H9 (cell line): ENCODE results near the gene DCLRE1B. TPM values are rescaled to one million over a fixed set of nuclear protein-coding genes. Genes with fewer than 3 reads are reported as not detected.

Experiments
- DNase-seq: peaks from one replicate; pipeline ENCODE4 v3.0.0-alpha.2; 2017
- H2AFZ ChIP-seq: one replicate; pipeline ENCODE4 v1.6.1; 2013; ENCODE audit warnings: mild to moderate bottlenecking, low read length, control low read depth, moderate library complexity
- H2AK5ac ChIP-seq: 2 replicates; pipeline ENCODE4 v1.6.1; 2013; ENCODE audit warnings: low read length, control low read depth, mixed read lengths; ENCODE audit not compliant: insufficient read length
- H2BK120ac ChIP-seq: one replicate; pipeline ENCODE4 v1.6.1; 2013; ENCODE audit warnings: low read depth, mild to moderate bottlenecking, low read length, control low read depth, inconsistent platforms; ENCODE audit not compliant: poor library complexity, severe bottlenecking
- H2BK12ac ChIP-seq: 2 replicates; pipeline ENCODE4 v1.6.1; 2013; ENCODE audit warnings: low read length, control low read depth, mixed read lengths, low read depth; ENCODE audit not compliant: insufficient read length
- H2BK15ac ChIP-seq: 2 replicates; pipeline ENCODE4 v1.6.1; 2013; ENCODE audit warnings: low read depth, low read length, control low read depth
- H2BK20ac ChIP-seq: one replicate; pipeline ENCODE4 v1.6.1; 2013; ENCODE audit warnings: low read depth, mild to moderate bottlenecking, low read length, control low read depth, inconsistent platforms; ENCODE audit not compliant: poor library complexity, severe bottlenecking
- H2BK5ac ChIP-seq: 2 replicates; pipeline ENCODE4 v1.6.1; 2013; ENCODE audit warnings: low read length, control low read depth, mixed read lengths; ENCODE audit not compliant: insufficient read length
- H3K14ac ChIP-seq: 2 replicates; pipeline ENCODE4 v1.6.1; 2013; ENCODE audit warnings: low read length, control low read depth; ENCODE audit not compliant: insufficient read depth
- H3K18ac ChIP-seq: 2 replicates; pipeline ENCODE4 v1.6.1; 2013; ENCODE audit warnings: low read depth, mild to moderate bottlenecking, mixed read lengths, low read length, control low read depth; ENCODE audit not compliant: insufficient read length
- H3K23ac ChIP-seq: 2 replicates; pipeline ENCODE4 v1.6.1; 2013; ENCODE audit warnings: low read length, control low read depth, mixed read lengths, low read depth; ENCODE audit not compliant: insufficient read length
- H3K23me2 ChIP-seq: 2 replicates; pipeline ENCODE4 v1.6.1; 2013; ENCODE audit warnings: low read depth, mild to moderate bottlenecking, mixed read lengths, low read length, control low read depth; ENCODE audit not compliant: insufficient read length, poor library complexity, severe bottlenecking
- H3K27ac ChIP-seq: 2 replicates; pipeline ENCODE4 v1.5.1; 2013; ENCODE audit warnings: low read length, control low read depth, mixed read lengths, low read depth; ENCODE audit not compliant: insufficient read length
- H3K27me3 ChIP-seq: 2 replicates; pipeline ENCODE4 v1.6.1; 2013; ENCODE audit warnings: low read length, control low read depth, inconsistent platforms; ENCODE audit not compliant: insufficient read depth
- H3K4ac ChIP-seq: 2 replicates; pipeline ENCODE4 v1.6.1; 2013; ENCODE audit warnings: low read depth, mild to moderate bottlenecking, control low read depth, inconsistent platforms, low read length, moderate library complexity
- H3K4me1 ChIP-seq: 2 replicates; pipeline ENCODE4 v1.6.1; 2013; ENCODE audit warnings: low read length, control low read depth, inconsistent platforms; ENCODE audit not compliant: insufficient read depth
- H3K4me2 ChIP-seq: 2 replicates; pipeline ENCODE4 v1.6.1; 2013; ENCODE audit warnings: low read length, control low read depth, mixed read lengths; ENCODE audit not compliant: insufficient read length, insufficient read depth
- H3K56ac ChIP-seq: 2 replicates; pipeline ENCODE4 v1.6.1; 2013; ENCODE audit warnings: low read depth, mild to moderate bottlenecking, mixed read lengths, low read length, control low read depth; ENCODE audit not compliant: insufficient read length
- H3K79me1 ChIP-seq: 2 replicates; pipeline ENCODE4 v1.6.1; 2013; ENCODE audit warnings: low read depth, mild to moderate bottlenecking, moderate library complexity, low read length, control low read depth, inconsistent platforms; ENCODE audit not compliant: insufficient read depth, poor library complexity, severe bottlenecking
- H3K79me2 ChIP-seq: 2 replicates; pipeline ENCODE4 v1.6.1; 2013; ENCODE audit warnings: low read length, control low read depth, inconsistent platforms; ENCODE audit not compliant: insufficient read depth
- H3K9ac ChIP-seq: 2 replicates; pipeline ENCODE4 v1.6.1; 2013; ENCODE audit warnings: low read length, control low read depth, mixed read lengths; ENCODE audit not compliant: insufficient read length; ENCODE audit errors: extremely low read depth
- H3K9me3 ChIP-seq: one replicate; pipeline ENCODE4 v1.6.1; 2013; ENCODE audit warnings: low read depth, low read length, inconsistent platforms; ENCODE audit not compliant: control insufficient read depth
- H3T11ph ChIP-seq: one replicate; pipeline ENCODE4 v1.6.1; 2013; ENCODE audit warnings: mild to moderate bottlenecking, low read length, control low read depth, inconsistent platforms
- H4K20me1 ChIP-seq: one replicate; pipeline ENCODE4 v1.6.1; 2013; ENCODE audit not compliant: control insufficient read depth, insufficient read length, insufficient read depth
- H4K5ac ChIP-seq: 2 replicates; pipeline ENCODE4 v1.6.1; 2013; ENCODE audit warnings: low read depth, mild to moderate bottlenecking, mixed read lengths, low read length, control low read depth; ENCODE audit not compliant: insufficient read length
- H4K8ac ChIP-seq: replicated peaks from 2 replicates; pipeline ENCODE4 v1.6.1; 2013; ENCODE audit warnings: low read length, control low read depth, mixed read lengths, low read depth; ENCODE audit not compliant: insufficient read length
- H4K91ac ChIP-seq: 2 replicates; pipeline ENCODE4 v1.6.1; 2013; ENCODE audit warnings: low read depth, mild to moderate bottlenecking, moderate library complexity, mixed read lengths, low read length, control low read depth; ENCODE audit not compliant: insufficient read length
- H3K27ac Mint-ChIP-seq, 3 experiments: 2 replicates in 2 of 3; 3 replicates in 1 of 3; pipeline ENCODE4 v1.8.0; 2020 to 2021; ENCODE audit warnings: mixed read lengths in 3 of 3, mild to moderate bottlenecking in 1 of 3, moderate library complexity in 1 of 3
- H3K27me3 Mint-ChIP-seq: 2 replicates; pipeline ENCODE4 v1.8.0; 2021; ENCODE audit warnings: low read depth, mild to moderate bottlenecking, moderate library complexity, mixed read lengths
- H3K36me3 Mint-ChIP-seq, 3 experiments: 2 replicates in 2 of 3; 3 replicates in 1 of 3; pipeline ENCODE4 v1.8.0; 2020 to 2021; ENCODE audit warnings: low read depth in 3 of 3, mixed read lengths in 3 of 3; ENCODE audit not compliant: insufficient read depth in 1 of 3
- H3K4me1 Mint-ChIP-seq, 2 experiments: 2 replicates each; pipeline ENCODE4 v1.8.0; 2020; ENCODE audit warnings: mixed read lengths in 2 of 2
- H3K4me3 Mint-ChIP-seq, 2 experiments: 2 replicates in 1 of 2; 3 replicates in 1 of 2; pipeline ENCODE4 v1.8.0; 2020 to 2021; ENCODE audit warnings: mild to moderate bottlenecking in 2 of 2, mixed read lengths in 2 of 2, moderate library complexity in 1 of 2
- H3K9me3 Mint-ChIP-seq, 2 experiments: 2 replicates in 1 of 2; 3 replicates in 1 of 2; pipeline ENCODE4 v1.8.0; 2020; ENCODE audit warnings: mild to moderate bottlenecking in 2 of 2, mixed read lengths in 2 of 2, moderate library complexity in 1 of 2
- CTCF ChIP-seq: fragments of 200-600 bp; sonication (generic); conservative IDR thresholded peaks from 3 replicates; pipeline ENCODE4 v1.8.0; 2021; ENCODE audit warnings: antibody characterized with exemption, mild to moderate bottlenecking
- WGBS: extraction: QIAGEN DNeasy Blood & Tissue Kit; methylation state at CpG from one replicate; pipeline ENCODE4 v1.1.7; 2013; ENCODE audit warnings: missing lambda C conversion rate, low lambda C conversion rate, mixed read lengths; ENCODE audit not compliant: insufficient read length; ENCODE audit errors: extremely low coverage; 5-methylcytosine and 5-hydroxymethylcytosine counted together
- total RNA-seq: library from RNA; stranded (reverse); gene quantifications from 2 replicates; pipeline ENCODE4 v1.2.1, GENCODE V29; 2021

DCLRE1B gene
- total RNA-seq, 1 experiment from 2014 or later: 13.4 TPM

DNA sequence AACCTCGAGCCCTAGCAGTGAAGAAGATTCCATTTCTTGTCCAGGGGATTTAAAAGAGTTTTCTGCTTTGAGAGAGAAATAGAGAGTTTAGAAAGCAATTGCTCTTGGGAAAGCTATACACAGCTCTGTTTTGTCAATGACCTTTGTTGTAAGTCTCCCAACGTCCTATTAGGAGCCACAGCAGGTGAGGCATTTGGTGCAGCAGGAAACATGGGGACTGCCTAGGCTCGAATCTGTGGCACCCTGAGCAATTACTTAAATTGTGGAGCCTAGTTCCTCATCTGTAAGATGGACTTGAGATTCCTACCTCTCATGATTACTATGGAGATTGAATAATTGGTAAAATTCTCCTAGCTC, 8.2 kb downstream of the DCLRE1B start:
- Histone ChIP-seq H2BK120ac (no peak overlapping the region), H3K9ac (no peak overlapping the region), H2BK12ac (no peak overlapping the region), H3T11ph (no peak overlapping the region), H3K56ac (no peak overlapping the region), H3K27ac (no peak overlapping the region), H3K79me2 (no peaks in the 10 kb centered on the region), H4K5ac (no peak overlapping the region), H3K18ac (no peak overlapping the region), H3K9me3 (no peaks in the 10 kb centered on the region), H2AK5ac (no peak overlapping the region), H2BK15ac (no peak overlapping the region), H2BK5ac (no peak overlapping the region), H3K79me1 (no peaks in the 10 kb centered on the region), H3K4ac (no peak overlapping the region), H3K14ac (no peak overlapping the region), H4K20me1 (no peaks in the 10 kb centered on the region), H2AFZ (no peak overlapping the region), H3K23ac (no peak overlapping the region), H2BK20ac (no peak overlapping the region), H3K23me2 (no peaks in the 10 kb centered on the region), H3K4me2 (no peak overlapping the region), H4K91ac (no peak overlapping the region), H4K8ac (no peak overlapping the region), H3K4me1 (no peaks in the 10 kb centered on the region), H3K27me3 (no peaks in the 10 kb centered on the region)
- H3K4me3 Mint-ChIP-seq: no peak overlapping the region
- WGBS: no CpG with 5 or more reads among the region's 3 CpGs
- H3K9me3 Mint-ChIP-seq: no peaks in the 10 kb centered on the region
- no peak for DNase-seq
- no peak overlapping the region for H3K27ac Mint-ChIP-seq
- H3K4me1 Mint-ChIP-seq: peaks cover 3% of the 10 kb centered on the region in 2 experiments; a peak in 1 of 4 replicates
- peaks cover 5 to 30% (median 28%) of the 10 kb centered on the region in 3 experiments; a peak in 6 of 7 replicates for H3K36me3 Mint-ChIP-seq
- H3K27me3 Mint-ChIP-seq: peaks cover 4% of the 10 kb centered on the region
- TF ChIP-seq CTCF: no peak
